ENCODE measurements around the gene CHAC1.

DNA sequence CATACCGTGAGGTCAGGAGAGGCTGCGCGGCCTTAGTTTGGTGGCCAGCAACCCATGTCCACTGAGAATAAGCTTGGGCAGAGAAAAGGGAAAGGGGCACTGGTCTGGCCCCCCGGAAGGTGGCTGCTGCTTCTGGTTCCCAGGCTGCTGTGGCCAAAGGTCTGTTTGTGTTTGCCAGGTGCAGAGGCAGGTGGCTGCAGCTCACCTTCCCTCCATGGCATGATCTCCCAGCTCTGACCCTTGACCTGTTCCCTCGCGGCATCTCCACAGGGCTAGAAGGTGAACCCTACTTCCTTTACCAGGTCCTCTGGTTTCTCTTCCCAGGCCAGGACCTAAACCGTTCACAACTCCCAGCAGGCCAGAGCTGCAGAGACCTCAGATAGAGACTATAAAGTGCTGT, 45.2 kb upstream of the CHAC1 start:
- TF ChIP-seq, protein P1, sequence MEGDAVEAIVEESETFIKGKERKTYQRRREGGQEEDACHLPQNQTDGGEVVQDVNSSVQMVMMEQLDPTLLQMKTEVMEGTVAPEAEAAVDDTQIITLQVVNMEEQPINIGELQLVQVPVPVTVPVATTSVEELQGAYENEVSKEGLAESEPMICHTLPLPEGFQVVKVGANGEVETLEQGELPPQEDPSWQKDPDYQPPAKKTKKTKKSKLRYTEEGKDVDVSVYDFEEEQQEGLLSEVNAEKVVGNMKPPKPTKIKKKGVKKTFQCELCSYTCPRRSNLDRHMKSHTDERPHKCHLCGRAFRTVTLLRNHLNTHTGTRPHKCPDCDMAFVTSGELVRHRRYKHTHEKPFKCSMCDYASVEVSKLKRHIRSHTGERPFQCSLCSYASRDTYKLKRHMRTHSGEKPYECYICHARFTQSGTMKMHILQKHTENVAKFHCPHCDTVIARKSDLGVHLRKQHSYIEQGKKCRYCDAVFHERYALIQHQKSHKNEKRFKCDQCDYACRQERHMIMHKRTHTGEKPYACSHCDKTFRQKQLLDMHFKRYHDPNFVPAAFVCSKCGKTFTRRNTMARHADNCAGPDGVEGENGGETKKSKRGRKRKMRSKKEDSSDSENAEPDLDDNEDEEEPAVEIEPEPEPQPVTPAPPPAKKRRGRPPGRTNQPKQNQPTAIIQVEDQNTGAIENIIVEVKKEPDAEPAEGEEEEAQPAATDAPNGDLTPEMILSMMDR (conservative IDR thresholded peaks at IDR 0.05): no peak
- TF ChIP-seq EZH2 (IDR thresholded peaks at IDR 0.05; ENCODE audit: low read depth): no peak

Measured in PC-9 (cell line).